Activated naive CD4-positive, alpha-beta T cell treated with Interleukin-2 at 50 U/mL for 16 hours (primary cell): Measurements from ENCODE around the gene GABRG3.

Source experiments
- DNase-seq: peaks from one replicate; pipeline ENCODE4 v3.0.0-alpha.2; 2020

Gene GABRG3

GRCh38 chr15:27535445-27536129 lies 564.6 kb downstream of the GABRG3 start:
- no peak for DNase-seq

- DNase-seq, result no peak
Observed at GRCh38 chr15:27538325-27538724, 567.3 kb downstream of the GABRG3 start.

GRCh38 chr15:27541581-27541980 lies 570.6 kb downstream of the GABRG3 start:
- no peak for DNase-seq

GRCh38 chr15:27545494-27546255 lies 574.7 kb downstream of the GABRG3 start:
- no peak for DNase-seq

- DNase-seq, result no peak
Observed at GRCh38 chr15:27549746-27550145, 578.8 kb downstream of the GABRG3 start.

- no peak for DNase-seq
Observed at GRCh38 chr15:27550635-27551034, 579.7 kb downstream of the GABRG3 start.

GRCh38 chr15:27561816-27562215 lies 590.8 kb downstream of the GABRG3 start:
- no peak for DNase-seq

- no peak for DNase-seq
Observed at GRCh38 chr15:27563765-27564370, 592.9 kb downstream of the GABRG3 start.

GRCh38 chr15:27564656-27565055 lies 593.7 kb downstream of the GABRG3 start:
- DNase-seq, result no peak

- no peak for DNase-seq
Observed at GRCh38 chr15:27570746-27571145, 599.8 kb downstream of the GABRG3 start.

GRCh38 chr15:27573805-27574485 lies 603.0 kb downstream of the GABRG3 start:
- no peak for DNase-seq

GRCh38 chr15:27574541-27575054 lies 603.6 kb downstream of the GABRG3 start:
- no peak for DNase-seq

GRCh38 chr15:27575521-27575920 lies 604.5 kb downstream of the GABRG3 start:
- no peak for DNase-seq

- DNase-seq, result no peak
Observed at GRCh38 chr15:27576576-27576975, 605.6 kb downstream of the GABRG3 start.

- DNase-seq, result no peak
Observed at GRCh38 chr15:27579738-27580137, 608.8 kb downstream of the GABRG3 start.

- no peak for DNase-seq
Observed at GRCh38 chr15:27582726-27583410, 611.9 kb downstream of the GABRG3 start.

- DNase-seq, result no peak
Observed at GRCh38 chr15:27583651-27584050, 612.7 kb downstream of the GABRG3 start.

- no peak for DNase-seq
Observed at GRCh38 chr15:27585041-27585640, 614.2 kb downstream of the GABRG3 start.

GRCh38 chr15:27587810-27588209 lies 616.8 kb downstream of the GABRG3 start:
- DNase-seq, result no peak

- DNase-seq, result no peak
Observed at GRCh38 chr15:27589260-27589659, 618.3 kb downstream of the GABRG3 start.

- no peak for DNase-seq
Observed at GRCh38 chr15:27589782-27590181, 618.8 kb downstream of the GABRG3 start.
